EL (cell line): Measurements from ENCODE around the gene ZSWIM4.

Source experiments
- DNase-seq: peaks from one replicate; pipeline ENCODE4 v3.0.0-alpha.2; 2016

Gene ZSWIM4

DNA sequence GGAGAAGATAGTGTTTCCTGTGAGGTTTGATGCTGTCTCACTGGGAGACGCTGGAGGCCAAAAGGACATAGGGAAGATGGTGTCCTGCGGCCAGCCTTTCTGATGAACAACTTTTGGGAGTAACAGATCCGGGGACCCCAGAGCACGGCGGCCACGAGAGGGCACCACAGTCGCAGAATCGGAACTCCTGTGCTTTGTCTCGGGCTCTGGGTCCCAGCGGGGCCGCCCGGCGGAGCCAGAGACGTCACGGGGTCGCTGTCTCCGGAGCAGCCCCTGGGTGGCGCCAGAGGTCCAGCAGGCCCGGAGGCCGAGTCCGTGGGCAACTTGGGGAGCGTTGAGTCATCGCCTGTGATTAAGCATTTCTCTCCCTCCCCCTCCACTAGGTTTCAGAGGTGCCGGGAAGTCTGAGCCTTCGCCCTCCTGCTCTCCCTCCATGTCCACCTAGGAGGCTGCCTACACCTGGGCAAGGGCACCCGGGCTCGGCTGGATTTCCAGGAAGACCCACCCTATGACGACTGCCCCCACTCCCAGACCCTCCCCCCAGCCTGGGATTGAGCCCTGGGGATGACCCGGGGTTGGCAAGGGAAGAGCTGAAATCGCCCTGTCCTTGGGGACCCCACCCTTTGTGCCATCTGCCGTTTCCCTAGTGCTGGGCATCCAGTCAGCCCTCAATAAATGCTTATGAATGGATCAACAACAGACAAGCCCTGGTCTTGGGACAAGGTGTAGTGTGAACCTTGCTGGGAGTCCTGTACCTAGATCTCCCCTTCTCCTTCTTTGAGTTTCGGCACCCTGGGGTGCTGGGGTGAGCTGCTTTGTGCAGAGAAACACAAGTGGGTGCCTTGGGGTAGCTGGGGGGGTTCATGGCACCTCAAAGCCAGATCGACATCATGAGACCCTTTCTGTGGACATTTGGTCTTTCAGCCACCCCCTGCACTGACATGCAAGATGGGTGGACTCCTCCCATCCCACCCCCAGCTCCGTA is 85.1 kb downstream of the ZSWIM4 start:
- peak; percentile 96 for DNase-seq

DNA sequence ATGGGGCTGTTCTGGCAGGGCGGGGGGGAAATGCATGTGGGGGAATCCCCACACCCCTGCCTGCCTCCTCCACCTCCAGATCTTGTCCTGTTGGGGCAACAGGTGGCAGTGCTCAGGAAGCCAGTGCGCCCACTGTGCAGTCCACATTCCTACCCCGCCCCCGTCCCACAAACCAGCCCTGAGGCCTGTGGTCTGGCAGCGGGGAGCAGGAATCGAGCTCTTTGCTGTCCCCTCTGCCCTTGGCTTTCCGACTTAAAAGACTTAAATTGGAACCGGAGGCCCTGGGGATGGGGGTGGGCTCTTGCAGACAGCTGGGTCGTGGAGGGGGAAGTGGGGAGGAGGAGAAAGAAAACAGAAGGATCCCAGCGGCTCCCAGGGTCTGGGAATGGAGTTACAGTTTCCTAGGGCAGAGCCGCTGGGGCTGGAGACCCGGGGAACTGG is 86.0 kb downstream of the ZSWIM4 start:
- peak; percentile 35 for DNase-seq
